Duodenal mucosa (tissue), 2 donors: ENCODE data around the gene SEMA3E.

ENCODE experiments used
- H3K27ac ChIP-seq: one replicate; pipeline ENCODE4 v1.7.0; 2013; ENCODE audit warnings: low read depth, low read length
- H3K27me3 ChIP-seq, 2 donors: one replicate each; pipeline ENCODE4 v1.7.0; 2013; ENCODE audit warnings: low read length in 2 of 2, control low read depth in 1 of 2; ENCODE audit not compliant: insufficient read depth in 2 of 2, control insufficient read depth in 1 of 2
- H3K36me3 ChIP-seq, 2 donors: one replicate each; pipeline ENCODE4 v1.7.0; 2013; ENCODE audit warnings: low read length in 2 of 2, control low read depth in 1 of 2; ENCODE audit not compliant: insufficient read depth in 2 of 2, control insufficient read depth in 1 of 2
- H3K4me1 ChIP-seq, 2 donors: one replicate each; pipeline ENCODE4 v1.7.0; 2013; ENCODE audit warnings: low read length in 2 of 2, control low read depth in 1 of 2; ENCODE audit not compliant: insufficient read depth in 2 of 2, control insufficient read depth in 1 of 2
- H3K4me3 ChIP-seq, 2 donors: one replicate each; pipeline ENCODE4 v1.7.0; 2013; ENCODE audit warnings: low read length in 2 of 2, low read depth in 1 of 2
- H3K9ac ChIP-seq, 2 donors: one replicate each; pipeline ENCODE4 v1.7.0; 2013; ENCODE audit warnings: low read length in 2 of 2, low read depth in 1 of 2
- H3K9me3 ChIP-seq, 2 donors: one replicate each; pipeline ENCODE4 v1.7.0; 2013; ENCODE audit warnings: low read length in 2 of 2, control low read depth in 1 of 2; ENCODE audit not compliant: control insufficient read depth in 1 of 2

The SEMA3E gene

DNA sequence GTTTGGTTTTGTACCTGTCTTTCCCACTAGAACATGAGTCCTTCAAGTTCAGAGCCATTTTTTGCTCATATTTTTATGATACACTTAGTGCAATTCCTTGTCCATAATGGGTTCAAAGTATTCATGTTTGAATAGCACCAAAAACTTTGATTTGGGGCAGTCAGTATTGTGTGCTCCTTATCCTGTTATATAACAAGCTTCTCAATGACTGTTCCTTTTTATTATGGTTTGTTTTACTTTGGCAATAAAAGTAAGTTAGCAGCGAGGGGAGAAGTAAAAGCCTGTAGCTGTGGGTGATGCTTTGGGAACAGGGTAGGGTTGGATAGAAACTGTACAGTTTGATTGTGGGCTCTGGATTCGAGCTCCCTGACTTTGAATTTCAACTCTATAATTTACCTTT is 311.9 kb downstream of the SEMA3E start:
- H3K9ac ChIP-seq: no peak overlapping the region
- H3K27ac ChIP-seq: no peak overlapping the region
- no peaks in the 10 kb centered on the region for H3K9me3 ChIP-seq
- H3K36me3 ChIP-seq: no peaks in the 10 kb centered on the region
- no peaks in the 10 kb centered on the region for H3K27me3 ChIP-seq
- no peaks in the 10 kb centered on the region for H3K4me1 ChIP-seq
- H3K4me3 ChIP-seq: no peak overlapping the region

DNA sequence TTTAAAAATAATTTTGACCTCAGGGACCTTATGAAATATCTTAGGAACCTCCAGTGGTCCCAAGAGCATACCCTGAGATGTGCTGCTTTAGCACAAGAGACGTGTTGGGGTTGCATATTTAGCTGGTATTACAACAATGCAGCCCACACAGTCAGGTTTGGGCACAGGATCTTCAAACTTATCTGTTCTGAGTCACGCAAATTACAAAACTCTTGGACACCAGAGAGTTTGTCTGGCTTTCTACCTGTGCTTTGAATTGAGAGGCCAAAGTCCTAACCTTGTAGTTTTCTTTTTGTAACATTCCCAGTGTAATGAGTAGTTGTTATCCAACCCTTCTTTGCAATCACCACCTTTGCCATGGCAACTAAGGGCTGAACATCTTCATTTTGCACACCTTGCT is 322.7 kb downstream of the SEMA3E start:
- H3K4me3 ChIP-seq: no peak overlapping the region
- no peak overlapping the region for H3K9ac ChIP-seq
- no peaks in the 10 kb centered on the region for H3K36me3 ChIP-seq
- H3K4me1 ChIP-seq: no peaks in the 10 kb centered on the region
- H3K27me3 ChIP-seq: no peaks in the 10 kb centered on the region
- no peaks in the 10 kb centered on the region for H3K9me3 ChIP-seq
- no peak overlapping the region for H3K27ac ChIP-seq

DNA sequence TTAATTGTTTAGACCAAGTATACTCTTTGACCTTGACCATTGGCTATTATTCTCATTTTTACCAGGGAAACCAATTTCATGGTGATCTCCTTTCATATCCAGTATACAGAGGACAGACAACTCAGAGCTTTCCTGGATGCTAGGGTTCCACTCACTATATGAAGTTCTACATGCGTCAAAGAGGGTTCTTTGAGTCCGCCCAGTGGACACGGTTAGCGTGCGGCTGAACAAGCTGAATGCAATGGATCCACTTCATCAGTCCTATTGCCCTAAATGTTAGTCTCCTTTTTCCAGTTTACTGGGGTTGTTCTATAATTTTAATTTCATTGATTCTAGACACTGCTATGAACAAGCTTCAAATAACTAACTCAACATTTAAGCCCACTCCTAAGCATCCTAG is 323.9 kb downstream of the SEMA3E start:
- no peak overlapping the region for H3K4me3 ChIP-seq
- H3K36me3 ChIP-seq: no peaks in the 10 kb centered on the region
- H3K27me3 ChIP-seq: no peaks in the 10 kb centered on the region
- H3K9me3 ChIP-seq: no peaks in the 10 kb centered on the region
- H3K27ac ChIP-seq: no peak overlapping the region
- H3K9ac ChIP-seq: no peak overlapping the region
- no peaks in the 10 kb centered on the region for H3K4me1 ChIP-seq

DNA sequence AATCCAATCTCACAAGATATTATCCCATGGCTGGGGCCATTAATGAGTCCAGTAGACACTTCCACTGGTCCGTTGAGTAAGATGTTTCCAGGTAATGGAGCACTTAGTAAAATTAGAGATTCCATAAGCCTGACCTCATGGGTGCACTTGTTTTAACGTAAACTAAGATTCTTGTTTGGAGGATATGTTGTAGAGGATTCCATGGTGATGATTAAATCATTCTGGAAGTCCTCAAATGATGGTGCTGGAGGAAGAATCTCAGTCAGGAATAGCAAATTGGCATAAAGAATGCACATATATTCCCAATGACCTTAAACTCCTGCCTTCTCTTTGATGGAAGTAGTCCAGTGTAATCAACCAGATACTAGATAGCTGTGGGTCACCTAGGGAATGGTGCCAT is 324.3 kb downstream of the SEMA3E start:
- H3K27me3 ChIP-seq: no peaks in the 10 kb centered on the region
- no peak overlapping the region for H3K9ac ChIP-seq
- H3K27ac ChIP-seq: no peak overlapping the region
- no peak overlapping the region for H3K4me3 ChIP-seq
- no peaks in the 10 kb centered on the region for H3K9me3 ChIP-seq
- H3K36me3 ChIP-seq: no peaks in the 10 kb centered on the region
- no peaks in the 10 kb centered on the region for H3K4me1 ChIP-seq

DNA sequence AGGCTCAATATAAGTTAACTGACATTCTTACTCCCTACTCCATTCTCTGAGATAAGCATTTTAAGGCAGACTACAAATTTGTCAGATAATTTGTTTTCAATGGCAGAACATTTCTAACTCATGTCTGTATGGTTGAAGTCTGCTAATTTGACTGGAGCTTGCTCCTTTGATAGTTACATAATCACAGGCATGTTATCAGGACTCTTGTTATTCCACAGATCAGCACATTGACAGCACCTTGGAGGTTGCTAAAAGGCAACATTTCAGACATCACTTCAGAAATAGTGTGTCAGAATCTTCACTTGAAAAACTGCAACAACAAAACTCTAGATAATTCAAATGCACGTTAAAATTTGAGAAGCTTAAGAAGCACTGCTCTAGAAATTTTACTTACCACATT is 327.9 kb downstream of the SEMA3E start:
- Histone ChIP-seq H3K27me3 (no peaks in the 10 kb centered on the region), H3K9ac (no peak overlapping the region), H3K4me1 (no peaks in the 10 kb centered on the region), H3K9me3 (no peaks in the 10 kb centered on the region), H3K27ac (no peak overlapping the region), H3K4me3 (no peak overlapping the region), H3K36me3 (no peaks in the 10 kb centered on the region)

DNA sequence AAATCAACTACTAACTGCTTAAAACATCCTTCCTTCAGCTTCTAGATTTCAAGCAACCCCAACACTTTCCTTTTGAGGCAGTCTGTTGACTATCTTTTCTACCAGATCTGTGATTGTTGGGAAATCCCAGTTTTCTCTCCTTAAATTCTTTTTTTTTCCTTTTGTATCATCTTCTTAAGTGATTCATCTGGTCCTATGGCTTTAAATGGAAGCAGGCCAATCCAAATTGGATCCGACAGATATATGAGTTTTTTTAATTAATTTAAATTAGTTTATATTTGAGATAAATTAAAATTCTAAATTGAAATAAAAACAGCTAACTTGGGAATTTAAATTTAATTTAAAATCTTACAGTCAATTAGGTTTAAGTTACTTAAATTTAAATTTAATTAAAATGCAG is 335.0 kb downstream of the SEMA3E start:
- no peaks in the 10 kb centered on the region for H3K9me3 ChIP-seq
- H3K27me3 ChIP-seq: no peaks in the 10 kb centered on the region
- no peaks in the 10 kb centered on the region for H3K36me3 ChIP-seq
- no peak overlapping the region for H3K4me3 ChIP-seq
- no peak overlapping the region for H3K27ac ChIP-seq
- H3K9ac ChIP-seq: no peak overlapping the region
- H3K4me1 ChIP-seq: no peaks in the 10 kb centered on the region
